Activated naive CD4-positive, alpha-beta T cell treated with anti-CD3 and anti-CD28 coated beads, Interleukin-2, amount 50 U/mL, for 16 hours (primary cell): ENCODE measurements around the gene ALCAM.
A peak's percentile ranks its signal among the peaks of the same experiment; 100 is the strongest.
"Not testable (repeated sequence)": the region's sequence is repeated elsewhere in the genome, so short reads cannot be mapped to it uniquely, and the experiment has no call there.

Experiments
- DNase-seq: peaks from one replicate; pipeline ENCODE4 v3.0.0-alpha.2; 2020

ALCAM gene

DNA sequence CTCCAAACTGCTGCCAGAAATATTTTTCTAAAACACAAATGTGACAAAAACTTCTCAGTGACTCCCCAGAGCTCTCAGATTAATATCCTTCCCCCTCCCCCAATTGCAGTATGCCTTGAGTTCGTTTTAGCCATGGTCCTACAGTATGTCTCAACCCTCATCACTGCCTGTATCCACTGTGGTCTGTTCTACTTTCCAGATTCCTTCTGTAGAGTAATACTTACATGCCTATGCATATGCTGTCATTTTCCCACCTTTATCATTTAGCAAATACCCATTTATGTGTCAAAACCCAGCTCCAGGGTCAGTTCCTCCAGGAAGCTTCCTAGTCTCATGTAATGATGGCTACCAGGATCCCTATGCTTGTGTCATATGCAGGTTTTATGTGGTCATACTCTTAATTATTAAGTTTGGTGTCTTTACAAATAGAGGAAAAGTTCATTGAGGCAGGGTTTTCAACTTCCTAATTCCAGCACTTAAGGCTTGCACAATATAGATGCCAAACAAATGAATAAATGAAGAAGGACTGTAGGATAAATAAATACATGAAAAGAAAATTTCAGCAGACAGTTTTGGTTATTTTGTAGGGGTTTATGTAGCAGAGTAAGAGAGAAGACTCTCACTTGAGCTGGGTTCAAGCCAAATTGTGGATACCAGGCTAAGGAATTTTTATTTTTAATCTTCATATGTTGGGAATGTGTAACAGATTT, 170.8 kb downstream of the ALCAM start:
- no peak for DNase-seq

GRCh38 chr3:105538483-105538882, 171.8 kb downstream of the ALCAM start:
- no peak for DNase-seq

DNA sequence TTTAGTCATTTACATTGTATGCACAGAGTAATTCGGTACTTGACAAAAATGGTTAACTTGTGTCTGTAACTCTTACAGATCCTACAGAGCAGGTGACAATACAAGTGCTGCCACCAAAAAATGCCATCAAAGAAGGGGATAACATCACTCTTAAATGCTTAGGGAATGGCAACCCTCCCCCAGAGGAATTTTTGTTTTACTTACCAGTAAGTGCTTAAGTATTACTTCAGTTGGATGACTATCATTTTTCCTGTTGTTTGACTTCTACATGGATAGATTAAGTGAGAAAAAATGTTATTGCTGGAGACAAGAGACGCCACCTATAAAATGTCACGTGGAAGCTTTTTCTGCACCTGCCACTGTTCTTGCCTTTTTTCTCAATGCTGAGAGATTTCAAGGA, 173.2 kb downstream of the ALCAM start:
- no peak for DNase-seq

DNA sequence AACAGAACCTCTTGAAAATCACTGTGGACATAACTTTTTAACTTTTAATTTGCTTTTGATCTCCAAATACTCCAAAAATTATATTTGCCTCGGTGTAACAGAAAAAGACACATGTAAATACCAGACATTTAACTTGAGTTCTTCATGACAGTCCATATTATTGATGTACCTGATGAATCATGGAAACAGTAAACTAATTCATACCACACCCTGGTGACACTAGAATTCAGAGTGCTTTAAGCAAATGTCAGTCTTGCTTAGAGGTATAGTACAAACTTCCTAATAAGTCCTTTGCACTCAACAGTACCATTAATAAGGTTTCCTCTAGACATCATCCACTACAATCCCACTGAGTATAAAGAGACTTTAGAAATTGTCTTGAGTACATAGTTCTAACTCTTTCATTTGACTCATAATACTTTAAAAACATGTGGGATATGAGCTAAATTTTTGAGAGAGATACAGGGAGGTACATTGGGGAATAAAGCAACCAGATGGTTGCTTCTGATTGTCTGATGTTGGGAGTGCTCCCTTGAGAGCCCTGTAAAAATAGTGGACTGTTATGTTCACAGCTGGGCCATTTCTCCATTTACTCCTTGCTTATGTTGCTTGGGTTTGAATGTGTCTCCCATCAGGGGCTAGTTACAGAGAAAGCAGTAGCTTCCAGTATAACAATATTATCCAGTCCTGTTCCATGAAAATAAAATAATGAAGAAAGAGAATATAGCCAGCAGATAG, 175.7 kb downstream of the ALCAM start:
- DNase-seq = no peak

- DNase-seq = no peak
Measured at GRCh38 chr3:105545051-105545450, 178.3 kb downstream of the ALCAM start.

DNA sequence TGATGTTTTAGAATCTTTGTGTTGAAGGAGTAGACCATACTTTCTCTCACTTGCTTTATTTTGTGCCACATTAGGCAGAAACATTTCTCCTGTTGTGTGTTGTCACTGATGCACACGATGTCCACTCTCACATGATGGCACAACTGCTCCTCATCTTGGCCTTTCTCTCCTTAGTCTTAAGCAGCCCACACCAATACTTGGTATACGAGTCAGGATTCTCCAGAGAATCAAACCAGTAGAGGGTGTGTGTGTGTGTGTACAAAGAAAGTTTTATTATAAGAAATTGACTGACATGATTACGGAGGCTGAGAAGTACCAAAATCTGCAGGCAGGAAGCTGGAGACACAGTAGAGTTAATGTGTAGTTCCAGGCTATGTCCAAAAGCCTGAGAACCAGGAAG, 187.1 kb downstream of the ALCAM start:
- no peak for DNase-seq

DNA sequence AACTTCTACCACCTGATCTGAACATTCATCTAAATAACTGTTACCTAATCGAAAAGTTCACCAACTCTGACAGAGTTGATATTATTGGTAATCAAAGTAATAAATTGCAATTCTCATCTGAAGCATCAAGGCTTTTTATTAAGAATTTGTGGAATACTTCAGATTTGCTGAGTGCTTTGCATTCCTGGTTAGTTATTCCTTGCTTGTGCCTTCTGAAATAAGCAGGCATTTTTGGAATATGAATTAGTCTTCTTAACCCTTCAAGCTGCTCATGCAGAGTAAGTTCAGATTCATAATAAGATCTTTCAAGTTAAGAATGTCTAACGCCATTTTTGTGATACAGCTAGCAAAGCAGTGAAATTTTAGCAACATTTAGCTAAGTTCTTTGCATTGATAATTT, 188.5 kb downstream of the ALCAM start:
- DNase-seq = no peak

DNA sequence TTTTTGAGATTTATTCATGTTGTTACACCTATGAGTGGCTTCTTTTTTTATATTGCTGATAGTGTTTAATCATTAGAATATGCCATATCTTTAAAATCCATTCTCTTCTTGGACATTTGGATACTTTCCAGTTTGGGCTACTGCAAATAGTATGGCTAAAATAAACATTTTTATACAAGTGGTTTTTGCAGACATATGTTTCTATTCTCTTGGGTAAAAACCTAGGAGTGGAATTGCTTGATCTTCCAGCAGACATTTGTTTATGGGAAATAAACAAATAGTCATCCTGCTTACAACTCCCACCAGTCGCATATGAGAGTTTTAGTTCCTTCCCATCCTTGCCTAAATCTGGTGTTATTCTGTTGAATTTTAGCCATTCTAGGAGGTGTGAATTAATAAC, 193.1 kb downstream of the ALCAM start:
- no peak for DNase-seq

DNA sequence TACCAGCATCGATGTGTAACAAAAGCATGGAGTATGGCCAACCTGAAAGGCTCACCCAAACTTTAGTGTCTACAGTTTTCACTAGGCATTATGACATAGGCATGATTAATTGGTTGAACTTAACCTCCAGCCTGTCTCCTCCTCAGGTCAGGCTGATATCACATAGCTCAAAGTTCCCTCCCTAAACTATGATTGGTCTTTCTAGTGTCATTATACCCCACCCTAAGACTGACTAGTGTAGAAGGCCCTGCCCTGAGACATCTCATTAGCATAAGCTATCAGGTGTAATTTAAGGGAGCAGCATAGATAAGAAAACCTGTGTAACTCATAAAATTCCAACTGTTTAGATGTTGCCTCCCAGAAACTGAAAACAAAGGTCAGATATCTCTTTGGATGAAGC, 195.2 kb downstream of the ALCAM start:
- no peak for DNase-seq

DNA sequence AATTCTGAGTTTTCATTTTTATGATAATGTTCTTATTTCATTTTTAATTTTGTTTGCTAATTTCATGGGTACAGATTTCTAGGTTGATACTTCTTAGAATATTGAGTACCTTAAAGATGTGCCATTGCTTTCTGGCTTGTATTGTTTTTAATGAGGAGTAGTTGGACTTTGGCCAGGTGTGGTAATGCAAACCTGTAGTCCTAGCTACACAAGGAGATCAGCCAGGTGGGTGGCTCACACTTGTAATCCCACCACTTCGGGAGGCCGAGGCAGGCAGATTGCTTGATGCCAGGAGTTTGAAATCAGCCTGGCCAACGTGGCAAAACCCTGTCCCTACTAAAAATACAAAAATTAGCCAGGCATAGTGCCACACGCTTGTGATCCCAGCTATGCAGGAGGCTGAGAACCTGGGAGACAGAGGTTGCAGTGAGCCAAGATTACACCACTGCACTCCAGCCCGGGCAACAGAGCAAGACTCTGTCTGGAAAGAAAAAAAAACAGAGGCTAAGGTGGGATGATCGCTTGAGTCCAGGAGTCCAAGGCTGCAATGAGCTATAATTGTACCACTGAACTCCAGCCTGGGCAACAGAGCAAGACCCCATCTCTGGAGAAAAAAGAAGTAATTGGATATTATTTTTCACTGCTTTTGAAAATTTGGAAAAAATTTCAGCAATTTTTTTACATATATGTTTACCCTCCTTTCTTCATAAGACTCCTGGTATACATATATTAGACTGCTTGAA, 198.0 kb downstream of the ALCAM start:
- no peak for DNase-seq

- no peak for DNase-seq
Measured at GRCh38 chr3:105571005-105571404, 204.3 kb downstream of the ALCAM start.

- no peak for DNase-seq
Measured at GRCh38 chr3:105572501-105572900, 205.8 kb downstream of the ALCAM start.

DNA sequence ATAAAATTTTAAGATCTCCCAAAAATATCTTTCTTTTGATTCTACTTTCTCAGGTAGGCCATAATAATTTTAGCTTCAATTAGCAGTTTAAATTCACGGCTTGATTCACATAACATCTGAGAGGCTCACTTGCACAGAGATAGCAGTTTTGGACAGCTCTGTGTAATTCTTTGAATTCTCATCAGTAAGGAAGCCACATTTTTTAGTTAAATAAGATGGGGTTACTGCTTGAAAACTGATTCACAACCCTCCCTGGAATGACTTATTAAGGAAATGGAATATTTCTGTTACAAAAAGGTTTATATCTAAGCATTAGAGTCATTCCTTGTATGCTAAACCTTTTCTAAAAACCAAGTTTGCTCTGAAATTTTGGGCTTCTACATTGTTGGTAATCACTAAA, 212.7 kb downstream of the ALCAM start:
- no peak for DNase-seq

DNA sequence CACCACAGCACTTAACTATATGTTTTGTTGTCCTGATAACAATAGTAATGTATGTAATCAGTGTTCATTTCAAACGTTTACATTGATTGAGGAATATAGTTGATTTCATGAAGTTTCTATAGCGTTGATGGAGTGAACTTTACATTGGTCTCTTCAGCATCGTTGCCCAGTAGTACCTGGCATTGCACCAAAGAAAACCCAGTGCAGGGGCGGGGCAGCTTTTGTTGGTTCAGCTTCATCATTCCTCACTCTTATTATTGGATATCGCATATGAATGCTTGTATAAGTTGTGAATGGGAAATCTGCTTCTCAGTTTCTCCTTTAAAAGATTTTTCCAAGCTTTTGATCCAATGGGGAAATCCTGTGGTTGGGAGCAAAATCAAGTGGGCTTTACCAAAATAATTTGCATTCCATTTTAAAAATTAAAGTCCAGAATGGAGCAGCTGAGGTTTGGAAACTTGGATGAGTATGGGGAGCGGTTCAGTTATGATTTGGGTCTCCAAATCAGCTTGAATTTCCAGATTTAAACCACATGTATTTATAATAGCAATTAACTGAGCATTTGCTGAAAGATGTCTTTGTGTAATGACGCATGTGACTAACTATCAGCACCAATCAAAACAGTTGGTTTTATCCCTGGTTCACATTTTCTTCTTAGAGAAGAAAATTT, 213.7 kb downstream of the ALCAM start:
- no peak for DNase-seq

- DNase-seq = no peak
Measured at GRCh38 chr3:105582015-105582414, 215.3 kb downstream of the ALCAM start.

- DNase-seq = no peak
Measured at GRCh38 chr3:105584003-105584790, 217.5 kb downstream of the ALCAM start.

- DNase-seq = no peak
Measured at GRCh38 chr3:105593315-105593714, 226.6 kb downstream of the ALCAM start.

DNA sequence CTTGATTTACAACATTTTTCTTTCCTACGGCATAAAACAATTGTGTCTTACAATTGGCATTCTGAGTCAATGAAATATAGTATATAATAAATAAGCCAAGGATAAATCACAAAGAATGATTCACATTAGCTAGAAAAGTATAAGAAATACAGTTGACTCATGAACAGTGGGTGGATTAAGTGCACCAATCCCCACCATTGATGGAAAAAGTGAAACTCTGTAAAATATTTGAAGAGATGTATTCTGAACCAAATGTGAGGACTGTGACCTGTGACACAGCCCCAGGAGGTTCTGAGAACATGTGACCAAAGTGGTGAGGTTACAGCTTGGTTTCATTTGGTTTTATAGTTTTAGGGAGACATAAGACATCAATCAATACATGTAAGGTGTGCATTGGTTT, 227.5 kb downstream of the ALCAM start:
- DNase-seq = peak; percentile 19

DNA sequence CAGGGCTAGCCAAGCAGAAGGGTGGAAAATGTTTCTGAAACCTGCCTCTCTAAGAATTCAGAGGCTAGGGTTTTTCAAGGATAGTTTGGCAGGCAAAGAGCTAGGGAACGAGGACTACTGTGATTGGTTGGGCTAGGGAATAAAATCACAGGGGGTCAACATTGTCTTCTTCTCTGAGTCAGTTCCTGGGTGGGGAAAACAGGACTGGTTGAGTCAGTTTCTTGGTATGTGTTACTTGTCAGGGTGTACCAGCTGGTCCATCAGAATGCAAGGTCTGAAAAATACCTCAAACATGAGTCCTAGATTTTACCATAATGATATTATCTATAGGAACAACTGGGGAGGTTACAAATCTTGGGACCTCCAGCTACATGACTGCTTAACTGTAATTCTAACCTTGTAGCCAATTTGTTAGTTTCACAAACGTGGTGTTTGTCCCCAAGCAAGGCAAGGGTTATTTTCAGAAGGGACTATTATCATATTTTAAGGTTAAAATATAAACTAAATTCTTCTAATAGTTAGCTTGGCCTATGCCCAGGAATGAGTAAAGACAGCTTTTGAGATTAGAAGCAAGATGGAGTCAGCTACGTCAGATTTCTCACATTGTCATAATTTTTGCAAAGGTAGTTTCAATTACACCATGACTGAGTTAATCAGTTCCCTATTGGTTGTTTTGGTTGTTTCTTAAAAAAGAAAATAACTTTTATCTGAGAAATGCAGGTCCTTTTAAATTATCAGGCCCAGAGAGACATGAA, 231.5 kb downstream of the ALCAM start:
- DNase-seq = no peak

GRCh38 chr3:105599350-105599749, 232.6 kb downstream of the ALCAM start:
- DNase-seq = no peak

GRCh38 chr3:105601756-105602155, 235.0 kb downstream of the ALCAM start:
- not testable (repeated sequence) for DNase-seq

GRCh38 chr3:105602286-105602685, 235.6 kb downstream of the ALCAM start:
- DNase-seq = not testable (repeated sequence)
